Measurements from ENCODE around the gene SPHK1.

The SPHK1 gene

DNA sequence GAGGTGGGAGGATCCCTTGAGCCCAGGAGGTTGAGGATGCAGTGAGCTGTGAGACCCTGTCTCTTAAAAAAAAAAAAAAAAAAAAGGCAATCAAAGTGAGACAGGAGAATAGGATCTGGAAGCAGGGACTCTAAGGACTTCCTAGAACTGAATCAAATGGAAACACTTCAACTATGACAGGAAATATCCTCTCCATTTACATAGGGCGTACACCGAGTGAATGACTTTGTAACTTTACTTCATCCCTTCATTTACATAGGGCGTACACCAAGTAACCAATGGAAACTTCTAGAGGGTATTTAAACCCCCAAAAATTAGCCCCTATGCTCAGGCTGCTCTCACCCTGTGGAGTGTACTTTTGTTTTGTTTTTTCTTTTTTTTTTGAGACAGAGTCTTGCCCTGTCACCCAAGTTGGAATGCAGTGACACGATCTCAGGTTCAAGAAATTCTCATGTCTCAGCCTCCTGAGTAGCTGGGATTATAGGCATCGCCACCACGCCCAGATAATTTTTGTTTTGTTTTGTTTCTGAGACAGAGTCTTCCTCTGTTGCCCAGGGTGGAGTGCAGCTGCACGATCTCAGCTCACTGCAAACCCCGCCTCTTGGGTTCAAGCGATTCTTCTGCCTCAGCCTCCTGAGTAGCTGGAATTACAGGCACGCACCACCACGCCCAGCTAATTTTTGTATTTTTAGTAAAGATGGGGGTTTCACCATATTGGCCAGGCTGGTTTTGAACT, 21.1 kb upstream of the SPHK1 start:
- DNase-seq: no peak

DNA sequence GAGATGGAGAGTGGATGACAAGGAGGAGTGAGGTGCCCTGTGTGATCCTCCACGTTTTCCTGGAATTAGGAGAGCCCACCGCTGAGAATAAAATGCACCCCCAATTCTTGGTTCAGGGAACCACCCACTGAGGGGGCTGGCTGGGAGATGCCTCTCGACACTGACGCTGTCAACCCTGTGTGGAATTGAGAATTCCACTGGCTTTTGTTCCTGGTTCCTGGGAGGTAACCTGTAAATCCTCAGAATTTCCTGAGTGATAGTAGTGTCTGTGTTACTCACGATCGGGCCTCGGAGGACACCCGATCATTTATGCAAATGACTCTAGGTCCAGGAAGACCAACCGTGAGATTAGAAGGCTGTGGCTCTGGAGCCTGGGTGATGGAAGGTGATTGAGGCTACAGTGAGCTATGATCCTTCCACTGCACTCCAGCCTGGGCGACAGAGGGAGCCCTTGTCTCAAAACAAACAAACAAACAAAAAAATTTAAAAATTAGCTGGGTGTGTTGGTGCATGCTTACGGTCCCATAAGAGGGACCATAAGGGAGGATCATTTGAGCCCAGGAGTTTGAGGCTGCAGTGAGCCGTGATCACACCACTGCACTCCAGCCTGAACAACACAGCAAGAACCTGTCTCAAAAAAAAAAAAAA, 19.0 kb upstream of the SPHK1 start:
- no peak for DNase-seq

DNA sequence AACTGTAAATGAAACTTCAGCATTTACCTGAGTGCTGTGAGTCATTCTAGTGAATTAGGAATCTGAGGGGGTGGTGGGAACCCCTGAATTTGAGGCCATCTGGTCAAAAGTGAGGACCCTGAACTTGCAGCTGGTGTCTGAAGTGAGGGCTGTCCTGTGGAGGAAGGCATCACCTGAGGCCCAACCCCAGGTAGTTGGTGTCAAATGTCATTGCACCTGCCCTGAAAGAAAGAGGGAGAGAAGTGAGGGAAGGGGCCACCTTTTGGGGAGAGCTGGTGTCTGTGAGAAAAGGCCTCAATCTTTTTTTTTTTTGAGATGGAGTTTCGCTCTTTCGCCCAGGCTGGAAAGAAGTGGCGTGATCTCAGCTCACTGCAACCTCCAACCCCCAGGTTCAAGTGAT, 18.2 kb upstream of the SPHK1 start:
- DNase-seq: no peak

DNA sequence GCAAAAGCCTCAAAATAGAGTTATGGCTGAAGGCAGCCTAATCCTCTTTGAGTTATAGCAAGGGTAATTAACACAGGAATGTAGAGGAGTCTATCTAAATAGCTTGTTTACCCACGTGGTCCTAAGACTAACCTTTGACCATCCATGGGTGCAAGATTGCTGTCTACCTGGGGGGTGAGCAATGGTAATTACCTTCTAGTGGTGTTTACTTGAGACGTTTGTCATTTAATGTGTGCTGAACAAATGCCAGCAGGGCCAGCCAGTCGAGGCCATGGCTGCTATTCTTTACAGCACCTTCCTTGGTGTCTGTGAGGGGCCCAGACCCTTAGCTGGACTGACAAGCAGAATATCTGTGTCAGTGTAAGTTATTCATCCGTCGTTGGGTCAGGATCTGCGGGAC, 16.8 kb upstream of the SPHK1 start:
- DNase-seq: no peak

DNA sequence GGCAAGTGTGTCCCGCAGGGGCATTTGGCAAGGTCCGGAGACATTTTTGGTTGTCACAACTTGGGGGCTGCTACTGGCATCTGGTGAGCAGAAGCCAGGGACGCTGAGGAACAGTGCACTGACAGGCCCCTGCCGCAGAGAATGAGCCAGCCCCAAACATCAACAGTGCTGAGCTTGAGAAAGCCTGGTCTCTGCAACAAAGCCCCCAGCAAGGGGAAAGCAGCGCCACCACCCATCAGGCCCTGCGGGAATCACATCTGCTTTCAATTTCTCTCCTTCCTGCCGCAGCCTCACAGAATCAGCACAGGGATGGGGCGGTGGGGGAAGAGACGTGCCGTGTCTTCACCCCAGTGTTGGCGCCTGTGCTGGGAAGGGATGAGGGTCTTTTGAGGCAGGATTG, 15.9 kb upstream of the SPHK1 start:
- DNase-seq: no peak

DNA sequence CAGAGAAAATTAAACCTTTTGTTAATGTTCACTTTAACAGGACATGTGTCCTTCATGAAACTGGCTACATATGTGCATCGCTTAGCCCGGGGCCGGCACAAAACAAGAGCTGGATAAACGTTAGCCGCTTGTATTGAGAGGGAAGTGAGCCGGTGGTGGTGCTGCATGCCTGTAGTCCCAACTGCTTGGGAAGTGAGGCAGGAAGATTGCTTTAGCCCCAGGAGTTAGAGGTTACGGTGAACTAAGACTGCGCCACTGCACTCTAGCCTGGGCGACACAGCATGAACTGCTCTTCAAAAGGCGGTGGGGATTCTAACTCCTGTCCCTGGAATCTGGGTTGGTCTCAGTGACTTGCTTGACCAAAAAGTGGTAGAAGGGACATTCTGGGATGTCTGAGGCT, 15.0 kb upstream of the SPHK1 start:
- no peak for DNase-seq

DNA sequence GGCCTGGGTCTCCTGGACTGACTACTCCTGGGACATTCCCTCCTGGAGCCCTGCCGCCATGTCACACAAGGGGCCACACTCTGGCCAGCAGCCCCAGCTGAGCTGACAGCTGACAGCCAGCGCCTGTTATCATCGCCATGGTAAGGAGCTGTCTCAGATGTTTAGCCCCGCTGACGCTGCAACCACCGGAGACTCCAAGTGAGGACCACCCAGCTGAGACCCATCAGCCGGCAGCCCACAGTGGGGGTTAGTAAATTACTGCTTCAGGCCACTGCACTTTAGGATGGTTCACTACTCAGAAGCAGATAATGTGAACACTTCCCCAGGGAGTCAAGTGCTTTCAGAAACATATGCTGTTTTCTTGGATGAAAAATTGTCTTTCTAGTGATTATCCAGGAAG, 14.6 kb upstream of the SPHK1 start:
- no peak for DNase-seq

DNA sequence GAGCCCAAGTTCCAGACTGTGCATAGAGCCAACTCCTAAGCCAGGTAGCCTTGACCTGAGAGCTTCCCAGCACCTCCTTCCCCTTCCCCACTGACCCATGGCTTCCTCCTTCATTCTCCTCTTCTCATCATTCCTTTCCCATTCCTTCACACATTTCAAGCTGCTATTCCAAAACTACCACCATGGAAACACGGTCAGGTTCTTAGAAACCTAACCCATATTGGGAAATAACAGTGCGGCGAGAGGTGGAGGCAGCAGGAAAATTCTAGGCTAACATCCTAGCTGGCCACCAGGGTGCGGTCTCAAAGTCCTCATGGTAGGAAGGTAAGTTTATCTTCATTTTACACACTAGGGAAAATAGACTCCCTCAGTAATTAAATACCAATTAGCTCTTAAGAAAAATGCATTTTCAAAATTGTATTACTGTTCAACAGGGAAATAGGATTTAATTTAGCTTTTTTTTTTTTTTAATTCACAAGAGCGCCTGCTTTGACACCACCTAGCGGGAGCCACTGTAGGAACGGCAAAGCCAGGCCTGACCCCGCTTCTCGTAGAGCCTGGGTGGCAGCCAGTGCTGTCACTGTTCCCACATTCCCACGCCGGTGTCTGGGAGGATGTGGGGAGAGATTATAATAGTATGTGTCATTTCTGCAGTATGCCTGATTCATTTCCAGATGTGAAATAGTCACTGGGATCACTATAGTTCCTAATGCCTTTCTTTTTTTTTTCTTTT, 14.0 kb upstream of the SPHK1 start:
- no peak for DNase-seq

DNA sequence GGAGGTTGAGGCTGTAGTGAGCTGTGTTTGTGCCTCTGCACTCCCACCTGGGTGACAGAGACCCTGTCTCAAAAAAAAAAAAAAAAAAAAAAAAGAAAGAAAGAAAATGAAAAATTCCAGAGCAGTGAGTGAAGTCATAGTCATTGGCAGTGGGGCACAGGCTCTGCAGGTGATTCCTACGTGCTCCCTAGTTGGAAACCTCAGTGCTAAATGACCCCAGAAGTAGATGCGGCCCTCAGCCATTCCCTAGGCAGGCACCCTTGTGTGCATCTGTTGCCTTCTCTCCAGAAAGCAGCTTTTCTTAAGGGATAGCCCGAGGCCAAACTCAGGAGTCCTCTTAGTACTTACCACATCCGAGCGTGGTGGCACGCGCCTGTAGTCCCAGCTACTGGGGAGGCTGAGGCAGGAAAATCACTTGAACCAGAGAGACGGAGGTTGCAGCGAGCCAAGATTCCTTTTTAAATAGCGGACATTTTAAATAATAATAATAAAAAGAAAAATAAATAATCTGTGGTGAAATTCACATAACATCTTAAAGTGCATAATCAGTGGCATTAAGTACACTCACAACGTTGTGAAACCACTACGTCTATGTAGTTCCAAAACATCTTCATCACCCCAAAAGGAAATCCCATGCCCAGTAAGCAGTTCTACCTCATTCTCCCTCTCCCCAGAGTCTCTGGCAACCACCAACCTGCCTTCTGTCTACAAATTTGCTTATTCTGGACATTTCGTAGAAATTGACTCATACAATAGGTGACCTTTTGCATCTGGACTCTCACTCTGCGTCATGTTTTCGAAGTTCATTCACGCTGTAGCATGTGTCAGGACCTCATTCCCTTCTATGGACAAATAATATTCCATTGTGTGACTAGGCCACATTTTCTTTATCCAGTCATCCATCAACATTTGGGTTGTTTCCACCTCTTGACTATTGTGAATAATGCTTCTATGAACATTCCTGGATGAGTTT, 12.5 kb upstream of the SPHK1 start:
- DNase-seq: no peak

DNA sequence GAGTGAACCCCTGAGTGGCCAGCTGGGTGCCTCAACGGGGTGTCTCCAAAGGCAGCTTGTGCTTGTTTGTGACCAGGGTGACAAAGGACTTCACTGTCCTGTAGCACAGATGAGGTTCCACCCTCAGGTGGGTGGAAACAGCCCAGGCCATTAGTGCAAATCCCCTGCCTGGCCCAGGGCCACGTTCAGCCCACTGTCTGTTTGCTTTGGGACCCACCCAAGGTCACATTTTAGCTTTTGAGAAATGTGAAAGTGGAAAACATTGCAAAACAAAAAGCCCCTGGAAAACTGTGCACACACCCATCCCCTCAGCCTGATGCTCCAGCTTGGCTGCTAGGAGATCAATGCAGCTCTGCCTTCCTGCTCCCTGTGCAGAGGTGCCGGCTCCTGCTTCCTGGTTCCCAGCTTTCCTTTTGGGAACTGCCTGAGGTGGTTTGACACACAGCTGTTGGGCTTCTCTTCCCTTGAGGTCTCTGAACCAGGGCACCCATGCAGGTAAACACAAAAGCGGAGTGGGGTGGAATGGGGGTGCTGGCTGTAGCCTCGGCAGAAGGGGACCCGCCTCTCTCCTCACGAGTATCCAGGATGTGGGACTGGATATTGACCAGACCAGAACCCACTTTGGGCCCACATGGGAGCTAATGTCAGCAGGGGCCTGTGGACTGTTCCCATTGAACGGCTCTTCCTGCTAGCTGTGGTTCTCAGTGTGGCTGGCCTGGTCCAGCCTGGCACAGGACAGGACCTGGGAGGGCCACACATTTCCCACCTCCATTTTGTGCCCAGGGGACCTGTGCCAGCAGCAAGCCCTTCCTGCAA, 7.9 kb upstream of the SPHK1 start:
- DNase-seq: no peak

DNA sequence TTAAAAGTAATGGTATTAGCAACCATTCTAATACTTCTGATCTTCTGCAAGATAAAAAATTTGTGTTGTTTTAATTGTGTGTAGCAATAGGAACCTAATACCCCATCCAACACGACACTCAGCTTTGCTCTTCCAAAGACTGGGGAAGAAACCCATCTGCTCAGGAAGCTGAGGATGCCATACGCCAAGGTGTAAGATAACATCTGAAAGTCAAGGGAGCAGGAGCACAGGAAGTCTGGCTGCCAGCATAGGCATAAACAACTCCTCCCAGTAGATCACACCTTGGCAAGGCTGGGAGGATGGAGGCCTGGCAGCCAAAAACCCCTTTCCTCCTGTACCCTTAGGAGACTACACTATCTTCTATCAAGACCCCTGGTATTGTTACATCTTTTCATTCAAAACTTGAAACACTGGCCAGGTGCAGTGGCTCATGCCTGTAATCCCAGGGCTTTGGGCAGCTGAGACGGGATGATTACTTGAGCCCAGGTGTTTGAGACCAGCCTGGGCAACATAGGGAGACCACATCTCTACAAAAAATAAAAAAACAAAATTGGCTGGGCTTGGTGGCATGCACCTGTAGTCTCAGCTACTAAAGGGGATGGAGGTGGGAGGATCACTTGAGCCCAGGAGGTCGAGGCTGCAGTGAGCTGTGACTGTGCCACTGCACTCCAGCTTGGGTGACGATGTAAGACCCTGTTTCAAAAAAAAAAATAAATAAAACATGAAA, 5.7 kb upstream of the SPHK1 start:
- no peak for DNase-seq

DNA sequence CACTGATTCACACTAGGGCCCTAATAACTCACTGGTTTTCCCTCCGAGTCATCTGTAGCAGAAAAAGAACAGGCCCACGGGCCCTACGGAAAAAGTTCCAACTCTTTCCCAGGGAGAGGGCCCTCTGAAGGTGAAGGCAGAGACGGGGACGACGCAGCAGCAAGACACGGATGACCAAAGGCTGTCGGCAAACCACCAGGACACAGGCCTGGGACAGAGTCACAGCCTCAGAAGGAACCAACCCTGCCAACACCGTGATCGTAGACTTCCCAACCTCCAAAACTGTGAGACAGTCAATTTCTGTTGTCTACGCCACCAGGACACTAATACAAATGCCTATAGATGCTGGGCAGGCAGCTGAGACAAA, 5.2 kb upstream of the SPHK1 start:
- DNase-seq: no peak

DNA sequence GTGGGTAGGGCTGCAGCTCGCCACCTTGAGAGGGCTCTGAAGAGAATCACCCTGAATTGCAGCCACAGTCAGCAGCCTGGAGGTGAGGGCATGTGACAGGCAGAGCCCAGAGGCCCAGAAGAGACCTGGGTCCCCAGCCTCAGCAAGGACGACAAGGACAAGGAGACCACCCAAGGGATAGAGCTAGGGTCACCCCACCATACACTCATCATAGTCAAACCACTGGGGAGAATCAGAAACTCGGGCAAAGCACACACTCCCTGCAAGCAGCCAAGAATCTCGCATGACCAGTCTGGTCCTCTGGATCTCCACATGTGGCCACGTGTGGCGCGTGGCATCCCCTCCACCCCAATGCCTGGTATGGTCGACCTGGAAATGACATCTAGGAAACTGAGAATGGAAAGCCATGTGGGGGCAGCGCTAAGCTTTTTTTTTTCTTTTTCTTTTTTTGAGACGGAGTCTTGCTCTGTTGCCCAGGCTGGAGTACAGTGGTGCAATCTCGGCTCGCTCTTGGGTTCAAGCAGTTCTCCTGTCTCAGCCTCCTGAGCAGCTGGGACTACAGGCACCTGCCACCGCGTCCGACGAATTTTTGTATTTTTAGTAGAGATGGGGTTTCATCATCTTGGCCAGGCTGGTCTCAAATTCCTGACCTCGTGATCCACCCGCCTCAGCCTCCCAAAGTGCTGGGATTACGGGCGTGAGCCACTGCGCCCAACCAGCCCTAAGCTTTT, 4.6 kb upstream of the SPHK1 start:
- no peak for DNase-seq

DNA sequence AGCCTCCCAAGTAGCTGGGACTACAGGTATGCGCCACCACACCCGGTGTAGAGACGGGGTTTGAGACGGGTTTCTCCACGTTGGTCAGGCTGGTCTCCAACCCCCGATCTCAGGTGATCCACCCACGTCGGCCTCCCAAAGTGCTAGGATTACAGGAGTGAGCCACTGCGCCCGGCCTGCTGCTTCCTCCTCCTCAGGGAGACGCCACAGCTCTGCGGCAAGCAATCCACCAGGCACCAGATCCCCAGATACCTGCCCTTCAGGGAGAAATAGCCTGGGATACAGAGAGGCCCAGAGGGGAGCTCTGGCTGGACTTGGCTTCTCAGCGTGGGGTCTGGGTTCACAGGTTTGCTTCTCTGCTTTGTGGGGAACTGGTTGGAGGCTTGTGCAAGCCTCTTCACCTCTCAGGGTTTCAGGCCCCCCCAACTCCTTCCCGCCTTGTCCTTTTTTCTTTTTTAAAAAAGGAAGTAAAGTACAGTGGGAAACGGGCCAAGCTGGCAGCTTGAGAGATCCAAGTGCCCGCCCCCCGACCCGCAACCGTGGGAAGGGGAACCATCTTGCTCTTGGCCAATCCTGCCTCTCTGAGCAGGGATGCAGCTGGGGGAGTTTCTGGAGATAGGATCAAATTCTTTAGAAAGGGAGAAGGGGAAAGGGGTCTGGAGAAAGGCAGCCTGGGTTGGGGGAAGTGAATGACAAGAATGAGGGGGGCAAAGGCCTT, 2.6 kb upstream of the SPHK1 start:
- no peak for DNase-seq

DNA sequence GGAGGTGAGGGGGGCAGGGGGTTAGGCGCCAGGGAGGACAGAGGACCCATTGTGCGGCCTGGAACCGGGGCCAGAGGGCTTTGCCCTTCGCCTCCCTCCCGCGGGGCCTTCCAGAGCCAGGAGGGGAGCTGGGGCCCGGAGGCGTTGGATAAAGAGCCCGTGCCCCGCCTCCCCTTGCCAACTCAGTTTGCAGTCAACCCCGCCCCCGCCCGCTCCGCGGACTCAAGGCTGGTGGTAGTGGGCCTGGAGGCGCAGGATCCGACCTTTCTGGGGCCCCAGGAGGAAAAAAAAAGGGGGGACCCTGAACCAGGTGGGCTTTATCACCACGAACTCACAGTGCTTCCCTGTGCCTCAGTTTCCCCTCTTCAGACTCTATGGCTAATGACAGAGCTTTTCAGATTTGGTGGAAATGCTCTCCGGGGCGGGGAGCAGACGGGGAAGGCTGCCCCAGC, 2.0 kb upstream of the SPHK1 start:
- no peak for DNase-seq

DNA sequence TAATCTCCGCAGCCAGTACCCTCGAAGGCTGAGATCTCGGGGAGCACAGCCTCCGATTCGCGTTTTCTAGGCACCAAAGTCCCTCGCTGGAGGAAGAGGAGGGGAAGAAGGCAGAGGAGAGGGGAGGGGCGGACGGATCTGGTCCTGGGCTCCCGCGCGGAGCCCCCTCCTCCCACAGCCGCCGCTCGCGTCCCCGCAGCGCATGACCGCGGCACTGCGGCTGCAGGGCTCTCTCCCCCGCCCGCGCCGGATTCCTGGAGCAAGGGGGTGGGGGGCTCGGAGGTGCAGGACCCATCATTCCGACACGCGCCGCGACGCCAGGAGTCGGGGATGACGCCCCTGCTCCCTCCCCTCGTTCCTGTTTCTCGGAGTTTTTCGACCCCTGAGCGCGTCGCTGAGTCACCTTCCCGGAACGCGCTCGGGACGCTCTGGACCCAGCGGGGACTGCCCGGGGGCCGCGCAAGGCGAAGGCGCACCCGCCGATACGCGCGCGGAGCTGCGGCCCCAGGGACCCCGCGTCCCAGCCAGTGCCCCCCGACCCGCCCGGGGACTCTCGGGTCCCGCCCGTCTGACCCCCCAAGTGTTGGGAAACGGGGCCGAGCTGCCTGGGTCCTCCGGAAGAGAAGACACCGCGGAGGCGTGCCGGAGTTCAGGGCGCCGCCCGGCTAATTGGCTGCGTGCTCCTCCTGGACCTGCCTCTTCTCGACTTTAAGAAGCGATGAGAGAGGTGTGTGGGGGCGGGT, 1.4 kb upstream of the SPHK1 start:
- no peak for DNase-seq

DNA sequence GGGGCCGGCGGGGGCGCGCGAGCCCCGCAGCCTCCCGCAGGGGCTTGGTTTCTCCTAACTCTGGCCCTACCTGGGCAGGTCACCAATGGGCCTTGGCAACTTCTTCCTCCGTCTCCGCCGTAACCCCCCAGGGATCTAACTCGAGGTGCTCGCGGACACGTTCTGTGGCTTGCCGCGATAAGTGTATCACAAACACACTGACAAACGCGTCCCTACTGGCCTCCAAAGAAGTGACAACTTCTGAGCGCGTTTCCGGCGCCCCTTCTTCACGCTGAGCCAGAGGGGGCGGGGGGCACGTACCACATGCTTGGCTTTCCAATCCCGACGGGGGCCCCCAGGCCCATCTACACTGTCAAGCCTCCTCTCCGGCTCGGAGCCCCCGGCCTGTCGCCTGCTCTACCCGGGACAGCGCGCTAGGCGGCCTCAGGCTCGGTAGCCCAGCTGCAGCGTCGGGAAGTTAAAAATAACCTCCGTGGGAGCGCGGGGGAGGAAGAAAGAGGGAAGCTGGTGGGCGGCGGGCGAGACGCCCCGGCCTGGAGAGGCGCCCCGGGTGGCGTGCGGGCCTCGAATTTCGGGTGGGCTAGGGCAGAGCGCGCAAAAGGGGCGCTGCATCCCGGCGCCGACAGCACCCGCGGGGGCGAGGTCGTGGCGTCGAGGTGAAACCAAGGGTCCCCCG, 725 bp upstream of the SPHK1 start:
- no peak for DNase-seq

Data from NCI-H2029 treated with DMSO at 0.1 percent for 48 hours (cell line).